Mucosa of gallbladder (tissue), 1 donor: ENCODE results near the gene LRP11. TPM values are rescaled to one million over a fixed set of nuclear protein-coding genes. Genes with fewer than 3 reads are reported as not detected.
A peak's percentile ranks its signal among the peaks of the same experiment; 100 is the strongest.
"Not testable (repeated sequence)": the region's sequence is repeated elsewhere in the genome, so short reads cannot be mapped to it uniquely, and the experiment has no call there.

Source experiments
- DNase-seq: peaks from one replicate; pipeline ENCODE4 v3.0.0-alpha.2; 2020; ENCODE audit warnings: low spot score
- total RNA-seq: library from RNA; stranded (reverse); gene quantifications from one replicate; pipeline ENCODE4 v1.2.1, GENCODE V29; 2021
- donor health status: DM: no; HTN: no; CAD: no.

LRP11 gene, protein sequence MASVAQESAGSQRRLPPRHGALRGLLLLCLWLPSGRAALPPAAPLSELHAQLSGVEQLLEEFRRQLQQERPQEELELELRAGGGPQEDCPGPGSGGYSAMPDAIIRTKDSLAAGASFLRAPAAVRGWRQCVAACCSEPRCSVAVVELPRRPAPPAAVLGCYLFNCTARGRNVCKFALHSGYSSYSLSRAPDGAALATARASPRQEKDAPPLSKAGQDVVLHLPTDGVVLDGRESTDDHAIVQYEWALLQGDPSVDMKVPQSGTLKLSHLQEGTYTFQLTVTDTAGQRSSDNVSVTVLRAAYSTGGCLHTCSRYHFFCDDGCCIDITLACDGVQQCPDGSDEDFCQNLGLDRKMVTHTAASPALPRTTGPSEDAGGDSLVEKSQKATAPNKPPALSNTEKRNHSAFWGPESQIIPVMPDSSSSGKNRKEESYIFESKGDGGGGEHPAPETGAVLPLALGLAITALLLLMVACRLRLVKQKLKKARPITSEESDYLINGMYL
- 50.0 TPM for total RNA-seq

DNA sequence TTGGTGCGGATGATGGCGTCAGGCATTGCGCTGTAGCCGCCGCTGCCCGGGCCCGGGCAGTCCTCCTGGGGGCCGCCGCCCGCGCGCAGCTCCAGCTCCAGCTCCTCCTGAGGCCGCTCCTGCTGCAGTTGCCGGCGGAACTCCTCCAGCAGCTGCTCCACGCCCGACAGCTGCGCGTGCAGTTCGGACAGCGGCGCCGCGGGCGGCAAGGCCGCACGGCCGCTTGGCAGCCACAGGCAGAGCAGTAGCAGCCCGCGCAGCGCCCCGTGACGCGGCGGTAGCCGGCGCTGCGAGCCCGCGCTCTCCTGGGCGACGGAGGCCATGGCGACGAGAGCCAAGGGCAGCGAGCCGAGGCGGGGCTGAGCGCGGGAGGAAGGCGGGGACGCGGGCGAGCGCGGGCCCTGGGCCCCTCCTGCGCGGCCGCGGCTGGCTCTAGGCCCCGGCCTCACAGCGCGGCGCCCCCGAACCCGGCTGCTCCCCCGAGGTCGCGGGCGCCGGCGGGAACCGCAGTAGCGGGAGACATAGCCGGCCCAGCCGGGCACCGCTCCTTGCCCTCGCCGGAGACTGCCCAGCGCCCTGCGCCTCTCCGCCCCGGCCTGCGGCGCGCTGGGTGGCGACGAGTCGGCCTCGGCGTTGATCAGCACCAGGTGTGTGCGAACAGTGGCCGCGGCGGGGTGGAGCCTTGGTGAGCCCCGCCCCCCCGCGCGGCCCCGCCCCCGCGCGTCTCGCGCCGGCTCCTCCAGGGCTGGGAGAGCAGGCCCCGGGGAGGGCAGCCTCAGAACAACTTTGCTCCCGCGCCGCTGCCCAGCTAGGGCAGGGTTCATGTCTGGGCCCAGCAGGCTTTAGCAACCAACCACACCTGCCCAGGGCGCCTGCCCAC is at the start of gene LRP11:
TSS of gene LRP11 (minus strand) at position 662 of the 880 bp plus-strand sequence. CDS start at position 323, 339 bp downstream.
- DNase-seq: peak; percentile 88

DNA sequence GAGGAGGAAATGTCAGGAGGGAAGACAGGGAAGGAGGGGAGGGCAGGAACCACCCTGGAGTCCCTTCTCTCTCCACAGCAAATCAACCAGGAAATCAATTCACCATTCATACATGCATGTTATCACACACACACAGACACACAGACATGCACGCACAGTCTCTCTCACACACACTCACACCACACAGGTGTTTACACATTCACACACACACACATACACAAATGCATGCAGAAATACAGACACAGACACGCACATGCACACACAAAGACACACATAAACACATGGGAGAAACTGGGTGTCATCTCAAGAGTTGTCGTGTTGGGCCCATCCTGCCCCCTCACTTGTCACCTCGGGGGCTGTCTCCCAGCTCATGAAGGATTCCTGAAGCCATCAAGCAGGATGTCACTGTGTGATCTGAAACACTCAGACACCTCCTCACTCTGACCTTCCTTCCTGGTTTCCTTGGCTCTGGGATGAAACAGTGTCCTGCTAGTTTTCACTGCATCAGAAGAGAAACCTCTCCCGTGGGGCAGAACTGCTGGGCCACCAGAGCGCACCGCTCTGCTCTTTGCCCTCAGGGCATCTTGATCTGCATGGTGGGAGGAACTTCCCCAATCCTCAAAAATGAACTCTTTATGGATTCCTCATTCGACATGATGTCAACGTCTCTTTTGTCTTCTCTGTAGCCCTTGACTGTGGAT is 49.5 kb upstream of the LRP11 start:
- no peak for DNase-seq

DNA sequence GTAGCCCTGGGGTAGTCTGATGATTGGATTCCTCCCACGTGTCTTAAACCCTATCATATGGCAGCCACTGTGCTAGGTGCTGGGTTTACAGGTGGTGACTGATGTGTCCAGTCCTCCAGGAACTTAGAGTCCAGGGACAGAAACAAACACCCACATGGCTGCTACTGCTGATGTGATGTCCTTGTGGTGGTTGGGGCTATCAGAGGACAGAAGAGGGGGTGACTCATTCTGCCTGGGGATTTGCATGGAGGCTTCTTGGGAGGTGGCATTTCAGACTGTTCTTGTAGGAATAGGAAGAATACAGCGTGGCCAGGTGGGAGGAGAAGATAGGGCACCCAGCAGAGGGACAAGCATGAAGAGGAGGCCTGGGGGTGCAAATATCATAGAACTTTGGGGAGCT is 48.9 kb upstream of the LRP11 start:
- DNase-seq: no peak

DNA sequence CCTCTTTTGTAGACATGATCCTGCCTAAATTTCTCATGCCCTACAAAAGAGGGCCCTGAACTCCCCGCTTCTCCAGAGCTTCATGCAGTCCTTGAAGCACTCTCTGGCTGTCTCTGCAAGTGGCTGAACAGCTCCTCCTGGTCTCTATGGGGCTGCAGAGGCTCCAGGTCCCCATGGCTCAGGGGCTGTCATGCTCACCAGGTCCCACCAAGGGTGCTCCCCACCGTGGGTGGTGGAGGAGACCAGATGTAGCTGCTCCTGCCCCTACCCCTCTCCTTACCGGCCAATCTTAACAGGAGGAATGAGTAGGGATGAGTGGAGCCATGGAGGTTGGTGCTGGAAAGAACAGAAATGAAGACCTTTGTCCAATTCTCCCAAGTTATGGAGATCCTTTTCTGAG is 48.5 kb upstream of the LRP11 start:
- not testable (repeated sequence) for DNase-seq

DNA sequence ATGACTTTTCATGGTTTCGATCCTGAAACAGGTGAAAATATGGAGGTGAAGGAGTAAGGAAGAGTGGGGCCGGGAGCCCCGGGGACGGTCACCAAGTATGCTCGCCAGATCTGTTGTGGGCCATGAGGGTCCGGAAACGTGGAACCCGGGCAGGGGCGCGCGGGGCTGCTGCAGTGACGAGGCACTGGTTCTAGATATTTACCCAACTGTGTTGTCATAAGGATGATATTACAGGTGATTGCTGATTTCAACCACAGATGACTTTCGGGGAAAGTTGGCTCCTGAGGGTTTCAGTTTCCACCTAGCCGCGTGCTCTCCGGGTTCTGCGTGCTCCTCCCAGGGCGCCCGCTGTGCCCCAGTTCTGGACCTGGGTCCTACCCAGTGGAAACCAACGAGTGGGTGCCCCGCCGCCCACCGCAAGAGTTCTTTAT is 46.6 kb upstream of the LRP11 start:
- DNase-seq: no peak

DNA sequence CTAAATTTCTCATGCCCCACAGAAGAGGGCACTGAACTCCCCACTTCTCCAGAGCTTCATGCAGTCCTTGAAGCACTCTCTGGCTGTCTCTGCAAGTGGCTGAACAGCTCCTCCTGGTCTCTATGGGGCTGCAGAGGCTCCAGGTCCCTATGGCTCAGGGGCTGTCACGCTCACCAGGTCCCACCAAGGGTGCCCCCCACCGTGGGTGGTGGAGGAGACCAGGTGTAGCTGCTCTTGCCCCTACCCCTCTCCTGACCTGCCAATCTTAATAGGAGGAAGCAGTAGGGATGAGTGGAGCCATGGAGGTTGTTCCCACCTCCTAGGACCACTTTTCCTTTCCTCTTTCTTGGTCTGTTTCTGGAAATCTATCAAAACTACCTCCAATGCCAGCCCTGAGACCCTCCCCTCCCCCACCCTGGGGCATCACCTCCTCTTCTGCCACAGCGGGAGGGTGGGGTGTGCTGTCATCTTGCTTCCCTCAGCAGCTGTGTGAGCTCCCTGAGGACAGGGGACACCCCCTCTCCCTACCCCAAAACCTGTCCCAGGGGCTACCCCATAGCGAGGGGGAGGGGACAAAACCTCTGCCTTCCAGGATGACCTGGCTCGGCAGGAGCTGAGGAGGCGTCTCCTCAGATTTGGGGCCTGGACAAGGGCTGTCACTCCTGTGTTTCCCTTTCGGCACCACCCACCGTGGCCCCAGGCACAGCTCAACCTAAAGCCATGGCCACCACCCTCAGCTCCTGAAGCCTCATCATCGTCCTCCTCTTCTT is 45.7 kb upstream of the LRP11 start:
- no peak for DNase-seq

DNA sequence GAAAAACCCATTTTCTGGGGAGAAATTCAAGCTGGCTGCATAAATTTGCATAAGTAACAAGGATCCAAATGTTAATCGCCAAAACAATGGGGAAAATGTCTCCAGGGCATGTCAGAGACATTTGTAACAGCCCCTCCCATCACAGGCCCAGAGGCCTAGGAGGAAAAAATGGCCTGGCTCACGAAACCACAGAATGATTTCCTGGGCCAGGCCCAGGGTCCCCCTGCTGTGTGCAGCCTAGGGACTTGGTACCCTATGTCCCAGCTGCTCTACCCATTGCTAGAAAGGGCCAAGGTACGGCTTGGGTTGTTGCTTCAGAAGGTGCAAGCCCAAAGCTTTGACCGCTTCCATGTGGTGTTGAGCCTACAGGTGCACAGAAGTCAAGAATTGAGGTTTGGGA is 44.3 kb upstream of the LRP11 start:
- DNase-seq: not testable (repeated sequence)

DNA sequence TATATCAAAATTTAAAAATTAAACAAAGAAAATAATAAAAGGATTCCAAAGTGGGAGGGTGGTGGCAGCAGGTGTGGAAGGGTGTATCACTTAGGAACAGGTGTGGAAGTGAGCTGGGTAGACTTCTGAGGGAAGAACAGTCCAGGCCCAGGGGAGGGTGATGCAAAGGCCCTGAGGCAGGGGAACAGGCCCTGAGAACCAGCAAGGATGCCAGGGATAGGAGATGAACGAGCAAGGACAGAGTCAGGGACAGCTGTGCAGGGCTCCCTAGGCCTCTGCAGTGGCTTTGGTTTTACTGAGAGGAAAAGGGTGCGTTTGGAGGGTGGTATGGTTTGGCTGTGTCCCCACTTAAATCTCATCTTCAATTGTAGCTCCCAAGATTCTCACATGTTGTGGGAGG is 43.2 kb upstream of the LRP11 start:
- DNase-seq: no peak

DNA sequence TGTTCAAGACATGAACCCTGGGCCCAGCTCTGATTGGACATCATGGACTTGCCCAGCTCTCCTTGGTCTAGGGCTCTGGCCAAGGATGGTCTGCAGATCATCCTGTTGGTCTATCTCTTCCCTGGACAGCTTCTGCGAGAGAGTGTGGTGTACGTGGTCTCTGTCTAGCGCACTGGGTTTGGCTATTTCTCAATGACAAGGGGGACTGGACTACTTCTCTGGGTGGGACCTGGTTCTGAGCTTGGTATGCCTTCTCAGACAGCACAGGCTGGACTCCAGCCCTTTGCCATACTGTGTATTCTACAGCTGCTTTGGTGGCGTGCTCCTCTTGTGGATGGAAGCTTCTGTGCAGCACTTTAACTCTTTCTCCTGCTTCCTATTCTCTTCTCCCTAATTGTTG is 42.2 kb upstream of the LRP11 start:
- DNase-seq: no peak

DNA sequence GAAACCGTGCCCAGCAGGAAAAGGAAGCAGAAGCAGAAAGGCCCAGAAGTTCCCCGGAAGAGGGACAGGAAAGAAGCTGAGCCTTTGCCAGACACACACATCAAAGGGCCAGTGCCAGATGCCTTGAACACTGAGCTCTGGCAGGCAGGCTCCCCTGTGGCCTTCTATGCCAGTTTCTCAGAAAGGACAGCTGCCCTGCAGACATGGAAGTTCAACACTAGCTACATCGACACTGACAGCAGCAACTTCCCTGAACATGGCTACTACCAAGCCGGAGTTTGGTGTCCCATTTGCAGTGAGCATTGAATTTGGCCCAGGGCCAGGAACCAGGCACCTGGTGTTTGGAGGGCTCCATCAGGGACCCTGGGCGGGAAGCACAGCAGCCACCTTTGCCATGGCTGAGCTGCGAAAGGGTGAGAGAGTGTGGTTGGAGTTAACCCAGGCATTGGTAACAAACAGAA is 41.8 kb upstream of the LRP11 start:
- no peak for DNase-seq

DNA sequence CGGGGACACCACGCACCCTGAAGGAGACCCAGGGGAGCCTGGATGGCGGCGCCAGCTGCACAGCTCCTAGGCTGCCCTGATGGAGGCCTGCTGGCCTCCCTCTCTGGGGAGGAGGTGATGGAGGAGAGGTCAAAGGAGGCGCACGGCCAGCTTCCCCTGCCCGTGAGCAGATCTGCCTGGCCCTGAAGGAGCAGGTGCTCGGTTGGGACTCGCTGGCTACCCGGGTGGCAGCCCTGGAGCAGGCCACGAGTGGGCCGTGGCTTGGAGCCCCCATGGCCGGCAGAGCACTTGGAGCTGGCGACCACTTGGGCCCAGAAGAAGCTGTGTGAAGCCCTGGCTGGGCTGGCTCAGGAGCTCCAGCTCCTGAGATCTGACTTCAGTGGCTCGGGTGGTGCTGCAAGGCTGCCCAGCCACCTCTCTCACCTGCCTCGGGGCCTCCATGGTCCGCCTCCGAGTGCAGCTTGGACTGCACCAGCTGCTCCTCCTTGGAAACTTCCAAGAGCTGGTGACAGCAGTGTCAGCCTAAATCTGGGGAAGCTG is 41.3 kb upstream of the LRP11 start:
- DNase-seq: no peak

DNA sequence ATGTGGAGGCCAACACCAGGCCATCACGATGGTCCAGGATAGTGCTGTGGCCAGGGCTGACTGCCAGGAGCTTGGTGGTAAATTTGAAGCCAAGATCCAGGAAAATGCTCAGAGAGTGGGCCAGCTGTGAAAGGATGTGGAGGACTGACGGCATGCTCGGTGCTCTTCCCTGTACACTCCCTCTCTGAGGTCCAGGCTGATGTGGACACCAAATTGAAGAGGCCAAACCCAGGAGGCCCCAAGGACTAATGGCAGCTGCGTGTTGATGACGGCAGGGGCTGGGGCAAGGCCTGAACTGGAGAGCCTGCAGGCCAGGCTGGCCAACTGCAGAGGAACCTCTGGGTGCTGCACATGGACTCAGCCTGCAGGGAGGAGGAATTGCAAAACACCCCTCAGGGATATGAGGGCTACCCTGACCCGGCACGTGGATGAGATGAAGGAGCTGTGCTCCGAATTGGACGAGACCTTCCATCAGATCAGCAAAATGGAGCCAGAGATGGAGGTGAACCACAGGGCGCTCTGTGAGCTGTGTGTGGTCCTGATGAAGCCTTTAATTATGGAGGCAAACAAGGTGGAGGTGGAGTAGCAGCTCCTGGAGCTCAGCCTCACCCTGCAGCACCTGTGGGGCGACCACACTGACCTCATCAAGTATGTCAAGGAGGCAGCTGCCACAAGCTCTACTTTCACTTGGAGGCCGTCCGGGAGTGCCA is 40.7 kb upstream of the LRP11 start:
- no peak for DNase-seq

DNA sequence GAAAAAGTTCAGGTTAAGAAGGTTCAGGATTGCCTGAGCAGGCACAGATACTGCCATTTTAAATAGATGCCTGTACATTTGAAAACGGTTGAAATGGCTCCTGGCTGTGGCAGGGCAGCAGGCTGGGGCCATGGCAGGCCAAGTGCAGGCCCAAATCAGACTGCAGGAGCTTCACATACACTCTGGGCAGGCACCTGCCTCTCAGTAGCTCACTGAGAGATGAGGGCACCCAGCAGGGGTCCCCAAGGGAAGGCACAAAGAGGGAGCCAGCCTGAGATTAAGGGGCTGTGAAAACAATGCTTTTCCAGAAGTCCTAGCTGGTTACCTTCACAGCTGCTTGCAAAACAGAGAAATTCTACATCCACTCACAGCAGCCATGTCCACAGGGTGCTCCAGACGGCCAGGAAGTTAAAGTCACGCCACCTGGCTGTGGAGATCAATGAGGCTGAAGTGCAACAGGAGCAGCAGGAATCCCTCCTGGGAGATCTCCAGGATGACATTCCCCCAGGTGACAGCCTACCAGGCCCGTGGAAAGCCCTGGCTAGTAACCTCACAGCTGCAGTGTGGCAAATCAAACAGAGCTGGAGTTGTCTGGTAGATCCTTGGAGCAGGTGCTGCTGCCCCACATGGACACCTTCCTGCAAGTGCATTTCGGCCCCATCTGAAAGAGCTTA is 39.9 kb upstream of the LRP11 start:
- DNase-seq: no peak

DNA sequence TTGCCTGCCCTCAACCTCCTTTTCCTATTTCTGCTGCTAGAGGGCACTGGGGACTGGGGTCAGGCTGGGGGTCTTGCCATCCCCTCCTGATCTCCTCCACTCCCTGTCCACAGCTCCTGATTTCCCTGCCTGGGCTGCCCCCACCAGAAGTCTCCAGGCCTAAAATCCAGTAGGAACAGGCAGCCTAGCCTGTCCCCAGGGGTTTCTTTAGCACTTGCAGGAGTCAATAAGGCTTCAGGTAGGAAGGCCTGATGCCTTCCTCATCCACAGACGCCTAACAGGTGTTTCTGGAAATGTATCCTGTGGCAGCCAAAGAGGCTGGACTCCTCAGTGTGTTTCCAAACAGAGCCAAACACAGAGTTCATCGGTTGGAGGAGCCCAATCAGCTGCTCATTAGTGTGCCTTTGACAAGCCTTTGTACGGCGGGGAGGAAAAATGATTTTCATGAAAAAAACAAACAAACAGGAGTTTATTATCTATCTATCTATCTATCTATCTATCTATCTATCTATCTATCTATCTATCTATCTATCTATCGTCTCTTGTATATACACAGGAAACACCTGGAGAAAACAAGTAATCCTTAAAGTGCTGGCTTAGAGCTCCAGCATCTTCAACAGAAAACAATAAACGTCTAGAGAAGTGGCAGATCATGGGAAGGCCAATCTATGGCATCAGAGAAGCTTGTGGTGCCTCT is 37.4 kb upstream of the LRP11 start:
- no peak for DNase-seq

DNA sequence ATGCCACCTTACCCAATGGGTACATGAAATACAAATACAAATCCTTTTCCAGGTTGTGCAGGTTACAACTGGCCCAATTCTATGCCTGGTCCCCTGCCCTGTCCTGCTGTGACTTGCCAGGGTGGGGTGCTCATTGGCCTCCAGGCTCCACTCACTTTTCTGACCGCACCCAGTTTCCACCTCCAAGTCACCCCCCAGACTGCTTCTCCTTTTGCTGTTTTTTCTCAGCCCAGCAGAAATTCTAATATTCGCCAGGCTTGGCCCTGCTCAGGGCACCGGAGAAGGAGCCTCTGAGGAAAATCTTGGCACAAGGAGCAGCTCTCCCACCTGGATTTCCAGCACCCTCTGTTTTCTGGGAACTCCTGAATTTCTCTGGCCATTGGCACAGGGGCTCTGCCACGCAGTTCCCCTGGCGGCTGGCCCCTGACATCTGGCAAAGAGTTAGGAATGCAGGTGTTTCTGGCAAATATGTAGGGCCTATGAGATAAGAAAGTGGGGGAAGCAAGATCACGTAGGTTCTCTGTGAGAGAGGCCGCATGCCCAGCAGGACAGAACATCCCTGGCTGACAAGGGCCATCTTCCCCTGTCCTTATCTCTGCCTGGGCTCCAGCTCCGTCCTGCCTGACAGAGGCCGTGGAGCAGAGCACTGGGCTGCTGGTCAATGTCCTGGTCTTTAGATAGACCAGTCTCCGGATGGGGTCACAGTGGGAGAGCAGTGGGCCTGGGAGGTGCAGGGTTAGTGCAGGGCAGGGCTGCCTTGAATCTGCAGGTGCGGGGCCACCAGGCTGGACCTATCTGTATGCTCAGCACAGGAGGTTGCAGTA is 36.7 kb upstream of the LRP11 start:
- no peak for DNase-seq

DNA sequence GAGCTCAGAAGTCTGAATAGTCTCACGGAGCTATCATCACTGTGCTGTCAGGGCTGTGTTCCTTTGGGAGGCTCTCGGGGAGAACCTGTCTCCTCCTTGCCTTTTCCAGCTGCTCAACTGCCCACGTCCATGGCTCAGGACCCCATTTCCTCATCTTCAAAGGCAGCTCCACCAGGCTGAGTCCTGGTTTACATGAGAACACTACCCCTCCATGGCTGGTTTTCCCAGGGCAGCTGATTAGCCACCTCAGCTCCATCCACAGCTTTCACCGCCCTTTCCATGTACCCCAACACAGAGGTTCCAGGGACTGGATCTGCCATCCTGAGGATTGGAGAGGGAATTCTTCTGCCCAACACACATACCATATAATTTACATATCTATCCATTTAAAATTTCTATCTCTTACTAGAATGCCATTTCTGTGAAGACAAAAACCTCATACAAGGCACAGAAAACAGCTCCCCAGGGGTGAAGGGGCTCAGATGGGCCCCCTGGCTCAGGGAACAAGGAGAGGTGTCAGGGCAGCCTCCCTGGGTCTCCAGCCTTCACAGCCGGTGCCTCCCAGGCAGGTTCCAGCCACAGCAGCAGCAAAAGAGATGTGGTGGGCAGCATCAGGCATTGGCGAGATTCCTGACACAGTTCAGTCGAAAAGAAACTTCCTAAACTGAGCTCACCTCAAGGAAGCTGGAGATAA is 35.9 kb upstream of the LRP11 start:
- no peak for DNase-seq

DNA sequence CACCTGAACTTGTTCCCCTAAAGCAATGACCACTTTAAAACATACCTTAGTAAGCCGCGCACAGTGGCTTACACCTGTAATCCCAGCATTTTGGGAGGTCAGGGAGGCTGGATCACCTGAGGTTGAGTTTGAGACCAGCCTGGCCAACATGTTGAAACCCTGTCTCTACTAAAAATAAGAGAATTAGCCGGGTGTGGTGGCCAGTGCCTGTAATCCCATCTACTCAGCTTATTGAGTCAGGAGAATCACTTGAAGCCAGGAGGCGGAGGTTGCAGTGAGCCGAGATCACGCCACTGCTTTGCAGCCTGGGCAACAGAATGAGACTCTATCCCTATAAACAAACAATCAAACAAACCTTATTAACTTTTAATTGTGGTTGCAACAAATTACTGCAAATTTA is 35.3 kb upstream of the LRP11 start:
- no peak for DNase-seq

DNA sequence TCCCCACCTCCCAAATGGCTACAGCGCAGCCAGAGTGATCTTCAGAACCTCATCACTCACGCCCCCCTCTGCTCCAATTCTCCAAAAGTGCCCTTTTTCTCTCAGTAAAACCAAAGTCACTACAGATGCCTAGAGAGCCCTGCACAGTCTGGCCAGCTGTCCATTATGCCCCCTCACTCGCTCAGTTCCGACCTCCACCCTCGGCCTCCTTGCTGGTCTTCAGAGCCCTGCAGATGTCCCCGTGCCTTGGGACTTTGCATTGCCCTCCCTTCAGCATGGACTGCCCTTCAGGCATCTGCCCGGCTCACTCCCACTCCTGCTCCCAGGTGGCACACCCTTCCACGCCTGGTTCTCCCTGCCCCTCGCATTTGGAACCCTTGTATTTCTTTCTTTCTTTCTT is 34.8 kb upstream of the LRP11 start:
- no peak for DNase-seq
